Measurements from ENCODE around the gene RAB33A.

DNA sequence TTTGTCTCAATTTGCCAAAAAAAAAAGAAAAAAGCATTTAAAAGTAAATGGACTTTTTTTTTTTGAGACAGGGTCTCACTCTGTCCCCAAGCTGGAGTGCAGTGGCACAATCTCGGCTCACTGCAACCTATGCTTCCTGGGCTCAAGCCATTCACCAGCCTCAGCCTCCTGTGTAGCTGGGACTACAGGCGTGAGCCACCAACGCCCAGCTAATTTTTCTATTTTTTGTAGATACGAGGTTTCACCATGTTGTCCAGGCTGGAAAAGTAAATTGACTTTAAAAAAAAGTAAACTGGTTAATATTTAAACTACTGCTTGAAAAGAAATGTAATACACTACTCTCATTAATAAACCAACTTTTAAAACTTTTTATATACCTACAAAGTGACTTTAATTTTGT, 12.0 kb upstream of the RAB33A start:
- no peak for TF ChIP-seq MXI1 (IDR thresholded peaks at IDR 0.05; ENCODE audit: low read depth, low read length)
- TF ChIP-seq, protein P1, sequence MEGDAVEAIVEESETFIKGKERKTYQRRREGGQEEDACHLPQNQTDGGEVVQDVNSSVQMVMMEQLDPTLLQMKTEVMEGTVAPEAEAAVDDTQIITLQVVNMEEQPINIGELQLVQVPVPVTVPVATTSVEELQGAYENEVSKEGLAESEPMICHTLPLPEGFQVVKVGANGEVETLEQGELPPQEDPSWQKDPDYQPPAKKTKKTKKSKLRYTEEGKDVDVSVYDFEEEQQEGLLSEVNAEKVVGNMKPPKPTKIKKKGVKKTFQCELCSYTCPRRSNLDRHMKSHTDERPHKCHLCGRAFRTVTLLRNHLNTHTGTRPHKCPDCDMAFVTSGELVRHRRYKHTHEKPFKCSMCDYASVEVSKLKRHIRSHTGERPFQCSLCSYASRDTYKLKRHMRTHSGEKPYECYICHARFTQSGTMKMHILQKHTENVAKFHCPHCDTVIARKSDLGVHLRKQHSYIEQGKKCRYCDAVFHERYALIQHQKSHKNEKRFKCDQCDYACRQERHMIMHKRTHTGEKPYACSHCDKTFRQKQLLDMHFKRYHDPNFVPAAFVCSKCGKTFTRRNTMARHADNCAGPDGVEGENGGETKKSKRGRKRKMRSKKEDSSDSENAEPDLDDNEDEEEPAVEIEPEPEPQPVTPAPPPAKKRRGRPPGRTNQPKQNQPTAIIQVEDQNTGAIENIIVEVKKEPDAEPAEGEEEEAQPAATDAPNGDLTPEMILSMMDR (IDR thresholded peaks at IDR 0.05 in 2 of 3, conservative IDR thresholded peaks at IDR 0.05 in 1 of 3; ENCODE audit: insufficient read depth in 2 of 3, low read depth in 1 of 3, low read length in 3 of 3): no peak
- no peak for TF ChIP-seq TCF7L2 (IDR thresholded peaks at IDR 0.05; ENCODE audit: low read depth, low read length)
- TF ChIP-seq MAFK (IDR thresholded peaks at IDR 0.05; ENCODE audit: low read length): no peak
- no peak for TF ChIP-seq ZNF384 (IDR thresholded peaks at IDR 0.05; ENCODE audit: low read depth, low read length)

Measured in K562 (cell line).